Gastrocnemius medialis (tissue), 4 donors: Measurements from ENCODE around the gene MCRIP2.
A peak's percentile ranks its signal among the peaks of the same experiment; 100 is the strongest.

Experiments used
- CTCF ChIP-seq, 5 experiments: fragments of 450-650 bp in 3 of 5; fragments of 200-600 bp in 2 of 5; sonication (generic) in 2 of 5; IDR thresholded peaks in 4 of 5; conservative IDR thresholded peaks in 1 of 5; 1 replicate in 4 of 5; 2 replicates in 1 of 5; pipeline ENCODE4 v1.5.1; 2016 to 2019; ENCODE audit warnings: antibody characterized with exemption in 5 of 5, mild to moderate bottlenecking in 3 of 5, moderate library complexity in 3 of 5
- POLR2A ChIP-seq, 2 donors: fragments of 450-650 bp; IDR thresholded peaks; one replicate each; pipeline ENCODE4 v1.6.1; 2017; ENCODE audit warnings: antibody characterized with exemption in 2 of 2, mild to moderate bottlenecking in 2 of 2, moderate library complexity in 2 of 2

DNA sequence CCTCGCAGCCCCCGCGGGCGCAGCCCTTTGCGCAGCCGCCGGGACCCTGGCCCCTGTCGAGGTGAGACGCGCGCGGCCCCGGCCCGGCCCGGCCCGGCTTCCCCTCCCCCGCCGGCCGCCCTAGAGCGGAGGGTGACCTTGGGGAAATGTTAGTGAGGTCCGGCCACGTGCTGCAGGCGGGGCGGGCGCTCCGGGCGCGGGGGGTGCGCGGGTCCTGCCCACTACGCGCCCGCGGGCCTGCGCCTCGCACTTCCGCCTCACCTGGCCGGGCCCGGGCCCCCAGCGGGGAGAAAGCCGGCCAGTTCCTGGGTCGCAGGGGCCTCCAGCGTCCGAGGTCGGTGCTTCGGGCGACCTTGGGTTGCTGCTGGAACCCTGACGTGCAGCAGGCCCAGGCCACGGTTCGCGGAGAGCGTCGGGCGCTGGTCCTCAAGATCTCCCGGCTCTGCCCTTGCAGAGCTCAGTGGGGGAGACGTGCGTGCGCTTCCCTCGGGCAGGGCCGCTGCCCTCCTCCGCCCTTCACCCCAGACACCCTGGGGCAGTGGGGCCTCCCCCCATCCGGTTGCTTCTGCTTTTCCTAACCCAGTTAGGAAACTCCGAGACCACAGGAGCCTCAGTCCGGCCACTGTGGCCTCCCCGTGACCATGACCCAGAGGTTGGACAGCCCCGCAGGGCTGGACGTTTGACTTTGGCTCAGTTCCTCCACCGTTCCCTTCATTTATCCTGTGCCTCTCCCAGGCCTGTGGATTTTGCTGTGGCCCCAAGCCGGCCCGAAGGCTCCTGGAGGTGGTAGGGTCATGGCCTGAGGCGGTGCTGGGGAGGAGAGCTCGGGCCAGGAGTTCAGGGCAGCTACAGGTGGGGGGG, 791 bp downstream of the MCRIP2 start:
- TF ChIP-seq POLR2A (IDR thresholded peaks at IDR 0.05) (peak in 1 of 2 donors; percentile 66), CTCF (IDR thresholded peaks at IDR 0.05 in 4 of 5, conservative IDR thresholded peaks at IDR 0.05 in 1 of 5) (no peak)
